ENCODE measurements around the gene RAB31.

RAB31 gene

GRCh38 chr18:9863282-9863681 is 155.2 kb downstream of the RAB31 start (continued):
- TF ChIP-seq TSHZ1 (tag by site-specific recombination; IDR thresholded peaks at IDR 0.05; ENCODE audit: borderline replicate concordance) (no peak), ZNF311 (tag by site-specific recombination; IDR thresholded peaks at IDR 0.05; ENCODE audit: borderline replicate concordance) (no peak), ZEB2 (tag by site-specific recombination; IDR thresholded peaks at IDR 0.05) (no peak), GLIS2 (tag by site-specific recombination; IDR thresholded peaks at IDR 0.05) (no peak), SALL2 (tag by site-specific recombination; IDR thresholded peaks at IDR 0.05; ENCODE audit: borderline replicate concordance) (no peak), ZBTB6 (tag by site-specific recombination; IDR thresholded peaks at IDR 0.05) (no peak), ZNF626 (tag by site-specific recombination; IDR thresholded peaks at IDR 0.05) (no peak)

- POLR2A ChIA-PET: no interaction called here
- Histone ChIP-seq H3K9me3 (ENCODE audit: control insufficient read depth, insufficient read depth, low read depth, low read length) (no peaks in the 10 kb centered on the region), H3K4me3 (ENCODE audit: low read depth, low read length) (no peak overlapping the region), H3K4me1 (ENCODE audit: control insufficient read depth, insufficient read depth, low read length) (peaks cover 15% of the 10 kb centered on the region), H3K36me3 (ENCODE audit: control insufficient read depth in 2 of 2, insufficient read depth in 1 of 2, low read length in 2 of 2) (peaks cover 0 to 12% of the 10 kb centered on the region in 2 experiments; a peak in 1 of 3 replicates), H3K27ac (ENCODE audit: extremely low read depth, low read depth, low read length) (no peak overlapping the region)
- CTCF ChIA-PET: interaction anchor here (0.6 kb wide), 1 partner anchor 325 kb away, joined by 11 read pairs; no protein-coding TSS in a partner anchor
- TF ChIP-seq ZNF707 (tag by site-specific recombination; IDR thresholded peaks at IDR 0.05) (peak; percentile 97), ZNF354C (tag by site-specific recombination; IDR thresholded peaks at IDR 0.05; ENCODE audit: borderline replicate concordance, low read depth) (no peak), SETDB1 (IDR thresholded peaks at IDR 0.05; ENCODE audit: insufficient read length, low read length) (peak; percentile 23)
Measured at GRCh38 chr18:9865764-9866490, 157.8 kb downstream of the RAB31 start.

GRCh38 chr18:9866627-9867026 is 158.5 kb downstream of the RAB31 start:
- Histone ChIP-seq H3K27ac (ENCODE audit: extremely low read depth, low read depth, low read length) (no peak overlapping the region), H3K36me3 (ENCODE audit: control insufficient read depth in 2 of 2, insufficient read depth in 1 of 2, low read length in 2 of 2) (peaks cover 0 to 6% of the 10 kb centered on the region in 2 experiments; a peak in 1 of 3 replicates), H3K4me3 (ENCODE audit: low read depth, low read length) (no peak overlapping the region), H3K9me3 (ENCODE audit: control insufficient read depth, insufficient read depth, low read depth, low read length) (no peaks in the 10 kb centered on the region), H3K4me1 (ENCODE audit: control insufficient read depth, insufficient read depth, low read length) (peaks cover 15% of the 10 kb centered on the region)
- ChIA-PET CTCF (interaction anchor here (0.6 kb wide), 1 partner anchor 326 kb away, joined by 11 read pairs; no protein-coding TSS in a partner anchor), POLR2A (no interaction called here)
- no peak for TF ChIP-seq ZSCAN4 (tag by site-specific recombination; IDR thresholded peaks at IDR 0.05)

- POLR2A ChIA-PET: no interaction called here
- Histone ChIP-seq H3K9me3 (ENCODE audit: control insufficient read depth, insufficient read depth, low read depth, low read length) (no peaks in the 10 kb centered on the region), H3K4me3 (ENCODE audit: low read depth, low read length) (no peak overlapping the region), H3K27ac (ENCODE audit: extremely low read depth, low read depth, low read length) (no peak overlapping the region), H3K4me1 (ENCODE audit: control insufficient read depth, insufficient read depth, low read length) (peaks cover 15% of the 10 kb centered on the region), H3K36me3 (ENCODE audit: control insufficient read depth in 2 of 2, insufficient read depth in 1 of 2, low read length in 2 of 2) (peaks cover 0 to 4% of the 10 kb centered on the region in 2 experiments; a peak in 1 of 3 replicates)
- CTCF ChIA-PET: interaction anchor here (0.6 kb wide), 1 partner anchor 52 kb away, joined by 3 read pairs; no protein-coding TSS in a partner anchor
- TF ChIP-seq ZSCAN23 (tag by site-specific recombination; IDR thresholded peaks at IDR 0.05) (no peak), ZNF416 (tag by site-specific recombination; IDR thresholded peaks at IDR 0.05) (no peak), ZBTB17 (tag by site-specific recombination; IDR thresholded peaks at IDR 0.05) (no peak), ZBTB26 (tag by site-specific recombination; optimal IDR thresholded peaks at IDR 0.05) (no peak), ZNF350 (tag by site-specific recombination; IDR thresholded peaks at IDR 0.05) (no peak), ZNF112 (tag by site-specific recombination; IDR thresholded peaks at IDR 0.05) (no peak)
Measured at GRCh38 chr18:9867071-9867594, 159.0 kb downstream of the RAB31 start.
